Endothelial cell of umbilical vein (primary cell): Measurements from ENCODE around the gene RPS17. TPM values are rescaled to one million over a fixed set of nuclear protein-coding genes. Genes with fewer than 3 reads are reported as not detected.

Source experiments
- BruUV-seq: library from RNA; stranded (reverse); fragments of 400-500 nt; replicated peaks from 2 replicates; lab custom pipeline; 2021; lab: Mats Ljungman, UMichigan
- CTCF ChIA-PET: fragments of 300-600, 350-600 bp; sonication (Branson Sonifier 250); formaldehyde crosslinking; loops from one replicate; lab custom pipeline; 2021; ENCODE audit warnings: antibody characterized with exemption, inconsistent platforms; lab: Charles Lee
- POLR2A ChIA-PET: fragments of 300-600, 350-600 bp; sonication (Branson Sonifier 250); formaldehyde crosslinking; loops from one replicate; lab custom pipeline; 2021; ENCODE audit warnings: antibody characterized with exemption, inconsistent platforms; lab: Charles Lee
- DNase-seq: peaks from one replicate; pipeline ENCODE4 v3.0.0-alpha.2; 2011; ENCODE audit warnings: low read depth, low spot score
- FAIRE-seq: peaks from 2 replicates; lab custom pipeline; 2011; peaks lifted over from hg19 to GRCh38; lab: Jason Lieb, UNC
- H2AFZ ChIP-seq: 2 replicates; pipeline ENCODE4 v1.6.0; 2012; ENCODE audit warnings: low read depth, low read length, control low read depth, inconsistent platforms
- H3K27ac ChIP-seq: 2 replicates; pipeline ENCODE4 v1.5.1; 2011; ENCODE audit warnings: low read depth, mild to moderate bottlenecking, control low read depth, low read length, moderate library complexity; ENCODE audit not compliant: insufficient read depth
- H3K27me3 ChIP-seq, 2 experiments: 2 replicates each; pipeline versions ENCODE4 v1.6.0 to v1.6.1; 2011; ENCODE audit warnings: low read length in 2 of 2, mixed read lengths in 1 of 2; ENCODE audit not compliant: control insufficient read depth in 2 of 2, insufficient read depth in 2 of 2
- H3K36me3 ChIP-seq, 2 experiments: 2 replicates in 1 of 2; 3 replicates in 1 of 2; pipeline ENCODE4 v1.5.1; 2011; ENCODE audit warnings: low read length in 2 of 2, mild to moderate bottlenecking in 1 of 2, moderate library complexity in 1 of 2; ENCODE audit not compliant: control insufficient read depth in 2 of 2, insufficient read depth in 2 of 2; ENCODE audit errors: extremely low read depth in 1 of 2
- H3K4me1 ChIP-seq: 3 replicates; pipeline ENCODE4 v1.5.1; 2011; ENCODE audit warnings: mild to moderate bottlenecking, low read length; ENCODE audit not compliant: control insufficient read depth, insufficient read depth; ENCODE audit errors: extremely low read depth
- H3K4me2 ChIP-seq: 2 replicates; pipeline ENCODE4 v1.6.1; 2011; ENCODE audit warnings: low read length, control low read depth, mixed read lengths; ENCODE audit not compliant: insufficient read depth
- H3K4me3 ChIP-seq, 3 experiments: fragments of 200-600 bp in 1 of 3; sonication (generic), shearing (Covaris generic) in 1 of 3; replicated peaks in 1 of 3; 2 replicates each; pipeline ENCODE4 v1.5.1; 2011 to 2016; ENCODE audit warnings: control low read depth in 3 of 3, low read length in 3 of 3, mild to moderate bottlenecking in 2 of 3, inconsistent platforms in 1 of 3, low read depth in 1 of 3, moderate library complexity in 1 of 3; ENCODE audit not compliant: insufficient read depth in 1 of 3
- H3K79me2 ChIP-seq: 2 replicates; pipeline ENCODE4 v1.6.0; 2012; ENCODE audit warnings: low read length, inconsistent platforms; ENCODE audit not compliant: control insufficient read depth, insufficient read depth
- H3K9ac ChIP-seq: replicated peaks from 2 replicates; pipeline ENCODE3; 2011; ENCODE audit warnings: low read length, control low read depth; ENCODE audit not compliant: insufficient read depth; ENCODE audit errors: extremely low read depth
- H3K9me1 ChIP-seq: replicated peaks from 3 replicates; pipeline ENCODE4 v1.6.0; 2011; ENCODE audit warnings: mild to moderate bottlenecking, low read length; ENCODE audit not compliant: control insufficient read depth, insufficient read depth; ENCODE audit errors: extremely low read depth
- H3K9me3 ChIP-seq: replicated peaks from 2 replicates; pipeline ENCODE4 v1.5.1; 2012; ENCODE audit warnings: low read length, inconsistent platforms; ENCODE audit not compliant: control insufficient read depth, insufficient read depth
- H4K20me1 ChIP-seq: replicated peaks from 2 replicates; pipeline ENCODE3; 2011; ENCODE audit warnings: mild to moderate bottlenecking, low read length; ENCODE audit not compliant: control insufficient read depth, insufficient read depth; ENCODE audit errors: extremely low read depth
- EZH2 ChIP-seq: IDR thresholded peaks from 2 replicates; pipeline ENCODE4 v1.6.1; 2012; ENCODE audit warnings: borderline replicate concordance, low read depth, mild to moderate bottlenecking, moderate library complexity, low read length, inconsistent platforms; ENCODE audit not compliant: severe bottlenecking
- FOS ChIP-seq: IDR thresholded peaks from 2 replicates; pipeline ENCODE4 v1.6.1; 2011; ENCODE audit warnings: mild to moderate bottlenecking, low read length, moderate library complexity, borderline replicate concordance; ENCODE audit not compliant: insufficient read depth
- GATA2 ChIP-seq: IDR thresholded peaks from 2 replicates; pipeline ENCODE4 v1.7.0; 2011; ENCODE audit warnings: low read depth, mild to moderate bottlenecking, moderate library complexity, mixed read lengths, low read length; ENCODE audit not compliant: insufficient read length, insufficient read depth
- JUN ChIP-seq: IDR thresholded peaks from 2 replicates; pipeline ENCODE4 v1.6.1; 2011; ENCODE audit warnings: borderline replicate concordance, low read depth; ENCODE audit not compliant: insufficient read length, insufficient read depth
- MYC ChIP-seq: IDR thresholded peaks from one replicate; pipeline ENCODE4 v1.6.1; 2011; ENCODE audit warnings: mild to moderate bottlenecking, low read depth, low read length
- POLR2A ChIP-seq: IDR thresholded peaks from 2 replicates; pipeline ENCODE4 v1.6.1; 2012; ENCODE audit warnings: low read depth, mild to moderate bottlenecking, control low read depth, low read length
- POLR2AphosphoS5 ChIP-seq: IDR thresholded peaks from 2 replicates; pipeline ENCODE4 v1.6.1; 2012; ENCODE audit warnings: low read depth, mild to moderate bottlenecking, control low read depth, low read length, moderate library complexity; ENCODE audit not compliant: insufficient read depth
- dilution Hi-C: fragments of 300-500 bp; cut with MboI; formaldehyde crosslinking; loops from one replicate; pipeline ENCODE4 v1.15.0; 2019; ENCODE audit warnings: low sequenced_read_pairs; ENCODE audit not compliant: extremely low pct_ligation_motif_present
- intact Hi-C: fragments of 100-400 bp; cut with micrococcal nuclease; formaldehyde crosslinking; loops from one replicate; pipeline ENCODE4 v1.10.0; 2022
- polyA plus RNA-seq, 4 experiments: library from polyadenylated mRNA; depleted of rRNA in 3 of 4; stranded (reverse) in 3 of 4; unstranded in 1 of 4; fragments of >200 nt; gene quantifications; 2 replicates each; pipeline versions ENCODE4 v1.2.1 to v1.2.3, GENCODE V29; 2011 to 2012; ENCODE audit warnings: missing spikeins in 1 of 4
- total RNA-seq: library from RNA; stranded (reverse); gene quantifications from 2 replicates; pipeline ENCODE4 v1.2.3, GENCODE V29; 2021
- TF ChIP-seq, protein P1 (sequence below), 2 donors: IDR thresholded peaks; 1 replicate in 1 of 2; 2 replicates in 1 of 2; pipeline ENCODE4 v1.5.1; 2011; ENCODE audit warnings: low read length in 2 of 2, mild to moderate bottlenecking in 2 of 2, moderate library complexity in 2 of 2, control low read depth in 1 of 2, inconsistent platforms in 1 of 2, low read depth in 1 of 2; ENCODE audit not compliant: insufficient read depth in 1 of 2; ENCODE audit errors: extremely low read depth in 1 of 2
- TF ChIP-seq, protein P2 (sequence below): IDR thresholded peaks from 2 replicates; pipeline ENCODE4 v1.6.1; 2011; ENCODE audit not compliant: insufficient read depth, insufficient read length

RPS17 gene
- total and polyA plus RNA-seq, 2 donors (not counting 3 experiments of a cell fraction or from before 2014, with no cell fraction given): 1,690 to 4,382 TPM

DNA sequence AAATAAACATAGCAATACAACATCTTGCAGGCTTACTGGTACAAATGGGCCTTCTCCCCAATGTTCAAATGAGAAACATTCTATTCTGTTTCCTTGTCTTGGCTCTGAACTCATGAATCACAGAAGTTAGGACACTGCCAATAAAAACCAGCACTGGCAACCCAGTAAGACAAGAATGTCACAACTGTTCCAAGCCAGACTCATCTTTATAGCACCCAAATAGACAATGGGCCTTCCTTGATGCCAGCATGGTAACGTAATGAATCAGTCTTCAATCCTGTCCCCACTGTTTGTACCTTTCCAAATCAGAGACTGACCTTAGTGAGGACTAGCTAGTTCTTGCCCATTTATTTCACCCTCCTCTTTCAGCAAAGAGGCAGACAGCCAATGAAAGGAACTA lies 14.1 kb upstream of the RPS17 start:
- Histone ChIP-seq H2AFZ (no peak overlapping the region), H3K79me2 (no peaks in the 10 kb centered on the region)
- dilution Hi-C loops: no loop called here

More for the DNA sequence above, 14.1 kb upstream of the RPS17 start:
- Histone ChIP-seq H3K27me3 (peaks cover 6 to 16% of the 10 kb centered on the region in 2 experiments), H3K4me2 (no peak overlapping the region), H3K27ac (no peak overlapping the region), H3K36me3 (no peaks in the 10 kb centered on the region), H3K4me1 (no peaks in the 10 kb centered on the region), H3K9ac (no peak overlapping the region), H3K9me3 (no peaks in the 10 kb centered on the region), H3K4me3 (no peak overlapping the region), H3K9me1 (no peaks in the 10 kb centered on the region), H4K20me1 (no peaks in the 10 kb centered on the region)
- no peak for FAIRE-seq
- TF ChIP-seq, protein P1, sequence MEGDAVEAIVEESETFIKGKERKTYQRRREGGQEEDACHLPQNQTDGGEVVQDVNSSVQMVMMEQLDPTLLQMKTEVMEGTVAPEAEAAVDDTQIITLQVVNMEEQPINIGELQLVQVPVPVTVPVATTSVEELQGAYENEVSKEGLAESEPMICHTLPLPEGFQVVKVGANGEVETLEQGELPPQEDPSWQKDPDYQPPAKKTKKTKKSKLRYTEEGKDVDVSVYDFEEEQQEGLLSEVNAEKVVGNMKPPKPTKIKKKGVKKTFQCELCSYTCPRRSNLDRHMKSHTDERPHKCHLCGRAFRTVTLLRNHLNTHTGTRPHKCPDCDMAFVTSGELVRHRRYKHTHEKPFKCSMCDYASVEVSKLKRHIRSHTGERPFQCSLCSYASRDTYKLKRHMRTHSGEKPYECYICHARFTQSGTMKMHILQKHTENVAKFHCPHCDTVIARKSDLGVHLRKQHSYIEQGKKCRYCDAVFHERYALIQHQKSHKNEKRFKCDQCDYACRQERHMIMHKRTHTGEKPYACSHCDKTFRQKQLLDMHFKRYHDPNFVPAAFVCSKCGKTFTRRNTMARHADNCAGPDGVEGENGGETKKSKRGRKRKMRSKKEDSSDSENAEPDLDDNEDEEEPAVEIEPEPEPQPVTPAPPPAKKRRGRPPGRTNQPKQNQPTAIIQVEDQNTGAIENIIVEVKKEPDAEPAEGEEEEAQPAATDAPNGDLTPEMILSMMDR (IDR thresholded peaks at IDR 0.05; ENCODE audit: extremely low read depth in 1 of 2, insufficient read depth in 1 of 2, low read depth in 1 of 2, low read length in 2 of 2): no peak
- no peak for TF ChIP-seq JUN
- no peak for TF ChIP-seq POLR2A
- TF ChIP-seq MYC: no peak
- TF ChIP-seq POLR2AphosphoS5: no peak
- no peak for TF ChIP-seq GATA2
- no peak for TF ChIP-seq FOS
- TF ChIP-seq, protein P2, sequence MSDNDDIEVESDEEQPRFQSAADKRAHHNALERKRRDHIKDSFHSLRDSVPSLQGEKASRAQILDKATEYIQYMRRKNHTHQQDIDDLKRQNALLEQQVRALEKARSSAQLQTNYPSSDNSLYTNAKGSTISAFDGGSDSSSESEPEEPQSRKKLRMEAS: no peak
- no peak for TF ChIP-seq EZH2
- ChIA-PET POLR2A (no interaction called here), CTCF (no interaction called here)
- intact Hi-C loops: no loop called here
- BruUV-seq: no TSS peak
- DNase-seq: no peak
